Liver (tissue), 3 donors: ENCODE measurements around the gene NRG2.

Experiments used
- CTCF ChIP-seq: fragments of 150-350 bp; IDR thresholded peaks from 2 replicates; pipeline ENCODE4 v1.5.1; 2017; ENCODE audit warnings: improper control_type of control experiment, low read depth, low read length; ENCODE audit not compliant: missing input control
- GABPA ChIP-seq, 2 donors: IDR thresholded peaks in 1 of 2; conservative IDR thresholded peaks in 1 of 2; 2 replicates each; pipeline ENCODE4 v1.6.1; 2016; ENCODE audit warnings: antibody characterized with exemption in 2 of 2, mild to moderate bottlenecking in 1 of 2, moderate library complexity in 1 of 2
- JUND ChIP-seq, 2 donors: IDR thresholded peaks; 2 replicates each; pipeline ENCODE4 v1.6.1; 2016; ENCODE audit warnings: antibody characterized with exemption in 2 of 2
- MAX ChIP-seq: IDR thresholded peaks from 2 replicates; pipeline ENCODE4 v1.6.1; 2016; ENCODE audit warnings: antibody characterized with exemption
- RAD21 ChIP-seq, 2 donors: IDR thresholded peaks; 2 replicates each; pipeline ENCODE4 v1.6.1; 2016; ENCODE audit warnings: antibody characterized with exemption in 2 of 2, mild to moderate bottlenecking in 2 of 2
- RXRA ChIP-seq, 2 donors: IDR thresholded peaks; 2 replicates each; pipeline ENCODE4 v1.6.1; 2017 to 2018; ENCODE audit warnings: antibody characterized with exemption in 2 of 2, mild to moderate bottlenecking in 1 of 2
- TAF1 ChIP-seq: conservative IDR thresholded peaks from 2 replicates; pipeline ENCODE4 v1.6.1; 2016; ENCODE audit warnings: antibody characterized with exemption, mild to moderate bottlenecking
- donor health status: healthy.
- donor health status: healthy.

- TF ChIP-seq CTCF (no peak), GABPA (IDR thresholded peaks at IDR 0.05 in 1 of 2, conservative IDR thresholded peaks at IDR 0.05 in 1 of 2) (no peak), TAF1 (no peak), RXRA (IDR thresholded peaks at IDR 0.05) (no peak), MAX (no peak), JUND (IDR thresholded peaks at IDR 0.05) (no peak), RAD21 (IDR thresholded peaks at IDR 0.05) (no peak)
Observed at GRCh38 chr5:139969318-139969717, 73.8 kb downstream of the NRG2 start.
